WTC11 (cell line): Measurements from ENCODE around the gene CHRM1.

Experiments used
- ATF1 ChIP-seq: sonication (generic); formaldehyde crosslinking; IDR thresholded peaks from 2 replicates; pipeline ENCODE4 v1.8.1; 2023; ENCODE audit warnings: mild to moderate bottlenecking, moderate library complexity, missing genetic modification reagents
- CTCF ChIP-seq: fragments of 200-600 bp; IDR thresholded peaks from 2 replicates; pipeline ENCODE4 v1.8.0; 2022; ENCODE audit warnings: antibody characterized with exemption
- JUN ChIP-seq: sonication (generic); formaldehyde crosslinking; IDR thresholded peaks from 2 replicates; pipeline ENCODE4 v1.8.0; 2023; ENCODE audit warnings: mild to moderate bottlenecking, missing genetic modification reagents
- USF1 ChIP-seq: sonication (generic); formaldehyde crosslinking; IDR thresholded peaks from 2 replicates; pipeline ENCODE4 v1.8.0; 2022; ENCODE audit warnings: mild to moderate bottlenecking, missing genetic modification reagents
- ZNF121 ChIP-seq: sonication (generic); formaldehyde crosslinking; IDR thresholded peaks from 2 replicates; pipeline ENCODE4 v1.8.0; 2023; ENCODE audit warnings: missing genetic modification reagents
- ZNF263 ChIP-seq: sonication (generic); formaldehyde crosslinking; IDR thresholded peaks from 2 replicates; pipeline ENCODE4 v1.8.1; 2022; ENCODE audit warnings: low read depth, mild to moderate bottlenecking, moderate library complexity, missing genetic modification reagents
- TF ChIP-seq, protein P1 (sequence below): sonication (generic); formaldehyde crosslinking; IDR thresholded peaks from 2 replicates; pipeline ENCODE4 v1.8.1; 2023; ENCODE audit warnings: mild to moderate bottlenecking, missing genetic modification reagents, moderate library complexity

GRCh38 chr11:62892077-62892922 lies 28.9 kb downstream of the CHRM1 start:
- no peak for TF ChIP-seq USF1 (CRISPR knock-in tag)
- no peak for TF ChIP-seq JUN (CRISPR knock-in tag)
- TF ChIP-seq, protein P1, sequence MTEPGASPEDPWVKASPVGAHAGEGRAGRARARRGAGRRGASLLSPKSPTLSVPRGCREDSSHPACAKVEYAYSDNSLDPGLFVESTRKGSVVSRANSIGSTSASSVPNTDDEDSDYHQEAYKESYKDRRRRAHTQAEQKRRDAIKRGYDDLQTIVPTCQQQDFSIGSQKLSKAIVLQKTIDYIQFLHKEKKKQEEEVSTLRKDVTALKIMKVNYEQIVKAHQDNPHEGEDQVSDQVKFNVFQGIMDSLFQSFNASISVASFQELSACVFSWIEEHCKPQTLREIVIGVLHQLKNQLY (CRISPR knock-in tag) = no peak
- no peak for TF ChIP-seq ZNF263
- TF ChIP-seq CTCF = no peak
- no peak for TF ChIP-seq ZNF121 (CRISPR knock-in tag)
- TF ChIP-seq ATF1 (CRISPR knock-in tag) = no peak
